Spleen (tissue), 7 donors: ENCODE data around the gene PPM1L.

Experiments used
- CTCF ChIP-seq, 11 experiments: fragments of 200-600 bp in 7 of 11; fragments of 450-650 bp in 4 of 11; sonication (generic) in 4 of 11; IDR thresholded peaks in 8 of 11; conservative IDR thresholded peaks in 3 of 11; 1 replicate in 7 of 11; 2 replicates in 4 of 11; pipeline versions ENCODE4 v1.4.0 to v1.8.0; 2016 to 2021; ENCODE audit warnings: antibody characterized with exemption in 11 of 11, inconsistent platforms in 4 of 11, mild to moderate bottlenecking in 1 of 11
- POLR2A ChIP-seq, 3 donors: fragments of 450-650 bp; IDR thresholded peaks; one replicate each; pipeline ENCODE4 v1.5.1; 2017; ENCODE audit warnings: antibody characterized with exemption in 3 of 3, mild to moderate bottlenecking in 1 of 3
- donor health status: DM: no; HTN: no; CAD: no; lungs with moderate emphysema.
- donor health status: DM: no; HTN: no; CAD: no.
- donor health status: DM: no; HTN: no; CAD: no.

- TF ChIP-seq CTCF (IDR thresholded peaks at IDR 0.05 in 8 of 11, conservative IDR thresholded peaks at IDR 0.05 in 3 of 11) = no peak
- no peak for TF ChIP-seq POLR2A (IDR thresholded peaks at IDR 0.05)
These were observed 259.1 kb downstream of the PPM1L start for GRCh38 chr3:161014843-161015749.
